AG09319 (cell line): Measurements from ENCODE around the gene CNGA1.

Source experiments
- DNase-seq: peaks from one replicate; pipeline ENCODE4 v3.0.0-alpha.2; 2010; ENCODE audit warnings: low read depth; ENCODE audit errors: extremely low read depth
- TF ChIP-seq, protein P1 (sequence below): IDR thresholded peaks from 2 replicates; pipeline ENCODE4 v1.5.1; 2011; ENCODE audit warnings: low read depth, mild to moderate bottlenecking, inconsistent platforms, low read length, moderate library complexity

The CNGA1 gene

DNA sequence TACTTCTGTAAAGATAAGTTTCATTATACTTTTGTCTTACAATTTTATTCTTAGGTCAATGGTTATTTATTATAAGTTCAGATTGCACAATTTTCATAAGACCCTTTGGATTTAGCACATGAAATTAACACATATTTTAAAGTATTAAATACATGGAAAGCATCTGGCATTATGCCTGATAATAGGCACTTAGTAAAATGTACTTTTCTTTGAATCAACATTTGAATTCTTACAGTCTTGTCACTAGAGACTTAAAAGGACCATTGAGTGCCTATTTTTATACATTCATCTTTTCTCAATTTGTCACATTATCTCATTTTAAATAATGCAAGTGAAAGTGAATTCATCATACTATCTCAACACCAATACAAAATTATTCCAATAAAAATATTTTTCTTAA lies 23.1 kb upstream of the CNGA1 start:
- TF ChIP-seq, protein P1, sequence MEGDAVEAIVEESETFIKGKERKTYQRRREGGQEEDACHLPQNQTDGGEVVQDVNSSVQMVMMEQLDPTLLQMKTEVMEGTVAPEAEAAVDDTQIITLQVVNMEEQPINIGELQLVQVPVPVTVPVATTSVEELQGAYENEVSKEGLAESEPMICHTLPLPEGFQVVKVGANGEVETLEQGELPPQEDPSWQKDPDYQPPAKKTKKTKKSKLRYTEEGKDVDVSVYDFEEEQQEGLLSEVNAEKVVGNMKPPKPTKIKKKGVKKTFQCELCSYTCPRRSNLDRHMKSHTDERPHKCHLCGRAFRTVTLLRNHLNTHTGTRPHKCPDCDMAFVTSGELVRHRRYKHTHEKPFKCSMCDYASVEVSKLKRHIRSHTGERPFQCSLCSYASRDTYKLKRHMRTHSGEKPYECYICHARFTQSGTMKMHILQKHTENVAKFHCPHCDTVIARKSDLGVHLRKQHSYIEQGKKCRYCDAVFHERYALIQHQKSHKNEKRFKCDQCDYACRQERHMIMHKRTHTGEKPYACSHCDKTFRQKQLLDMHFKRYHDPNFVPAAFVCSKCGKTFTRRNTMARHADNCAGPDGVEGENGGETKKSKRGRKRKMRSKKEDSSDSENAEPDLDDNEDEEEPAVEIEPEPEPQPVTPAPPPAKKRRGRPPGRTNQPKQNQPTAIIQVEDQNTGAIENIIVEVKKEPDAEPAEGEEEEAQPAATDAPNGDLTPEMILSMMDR, result no peak
- DNase-seq, result no peak

DNA sequence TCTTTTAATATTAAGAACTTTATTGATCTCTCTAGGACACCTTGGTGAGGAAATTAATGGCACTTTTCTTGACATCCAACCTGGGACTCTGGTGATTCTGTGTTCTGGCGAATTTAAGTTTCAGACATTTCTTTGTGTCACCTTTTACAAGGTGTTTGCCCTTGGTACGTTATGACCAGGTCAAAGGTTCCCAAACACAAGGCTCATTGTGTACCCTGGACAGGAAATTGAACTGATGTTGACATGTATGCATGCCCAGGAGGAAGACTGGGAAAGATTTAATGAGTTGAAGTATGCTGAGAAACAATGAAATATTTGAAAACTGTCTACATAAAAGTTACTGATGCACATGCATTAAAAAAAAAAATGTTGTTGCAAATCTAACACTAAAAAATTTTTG lies 22.2 kb upstream of the CNGA1 start:
- TF ChIP-seq, protein P1, result no peak

DNA sequence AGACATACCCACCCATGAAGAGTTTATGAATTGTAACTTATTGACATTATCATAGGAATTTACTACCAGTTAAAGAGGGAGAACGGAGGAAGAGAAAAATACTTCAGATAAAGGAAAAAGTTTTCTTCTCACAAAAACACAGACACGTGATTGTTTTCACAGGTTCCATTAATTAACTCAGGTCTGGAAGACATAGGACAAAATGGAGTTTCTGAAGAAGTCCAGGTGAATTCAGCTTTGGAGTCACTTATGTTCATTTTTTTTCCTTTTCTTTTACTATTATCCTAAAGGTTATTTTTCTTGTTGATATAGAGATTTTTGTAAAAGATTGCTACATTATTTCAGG lies 20.6 kb upstream of the CNGA1 start:
- TF ChIP-seq, protein P1, result no peak
- no peak for DNase-seq

More for the DNA sequence above, 22.2 kb upstream of the CNGA1 start:
- DNase-seq, result no peak

DNA sequence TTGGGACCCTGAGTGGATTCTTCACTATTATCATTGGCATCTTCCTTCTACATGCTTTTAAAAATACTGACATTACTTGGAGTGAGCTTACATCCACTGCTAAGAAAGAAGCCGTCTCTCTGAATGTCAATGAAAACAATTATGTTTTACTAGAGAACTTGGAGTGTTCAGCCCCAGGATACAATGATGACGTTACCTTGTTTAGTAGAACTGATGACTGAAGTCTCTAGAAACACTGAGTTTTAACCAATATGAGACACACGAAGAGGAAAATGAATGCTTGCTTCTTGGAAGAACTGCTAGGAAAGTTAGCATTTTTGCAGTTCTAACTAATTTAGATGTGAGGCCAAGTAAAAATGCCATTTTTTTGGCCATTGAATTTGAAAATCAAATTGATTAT lies 19.5 kb upstream of the CNGA1 start:
- TF ChIP-seq, protein P1, result no peak
- no peak for DNase-seq

DNA sequence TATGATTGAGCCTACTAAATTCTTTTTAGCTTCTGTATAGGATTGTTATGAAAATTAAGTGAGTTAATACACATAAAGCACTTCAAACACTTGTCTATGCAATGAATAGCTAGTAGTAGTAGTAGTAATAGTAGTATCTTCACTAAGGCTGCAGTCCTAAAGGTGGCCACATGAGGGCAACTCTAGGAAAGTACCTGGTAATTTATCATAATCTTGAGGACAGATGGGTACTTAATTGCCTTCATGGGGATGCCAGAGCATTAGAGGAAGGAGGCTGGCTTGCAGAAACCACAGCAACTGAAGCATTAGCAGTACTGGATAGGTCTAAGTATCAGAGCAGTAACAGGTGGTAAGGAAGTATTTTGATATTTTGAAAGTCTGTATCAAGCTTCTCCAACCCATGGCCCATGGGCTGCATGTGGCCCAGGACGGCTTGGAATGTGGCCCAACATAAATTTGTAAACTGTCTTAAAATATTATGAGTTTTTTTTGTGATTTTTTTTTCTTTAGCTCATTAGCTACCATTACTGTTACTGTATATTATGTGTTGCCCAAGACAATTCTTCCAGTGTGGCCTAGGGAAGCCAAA lies 17.4 kb upstream of the CNGA1 start:
- no peak for DNase-seq
- TF ChIP-seq, protein P1, result peak; percentile 49

DNA sequence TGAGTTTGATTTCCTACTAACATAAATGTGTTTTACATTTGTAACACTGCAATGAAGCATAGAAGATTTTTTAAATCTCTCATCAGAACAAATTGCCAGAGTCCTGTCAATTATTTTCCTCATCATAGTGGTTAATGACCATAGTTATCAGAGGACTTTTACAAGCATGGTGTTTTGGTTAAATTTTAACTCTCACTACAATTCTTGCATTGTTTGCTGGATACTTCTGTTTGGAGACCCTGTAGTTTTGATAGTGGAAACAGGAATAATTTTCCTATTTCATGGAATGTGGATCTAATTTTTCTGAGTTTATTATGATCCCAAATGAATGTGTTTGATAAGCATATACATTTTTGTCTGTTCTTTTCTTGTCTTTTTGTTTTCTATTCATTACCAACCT lies 16.9 kb upstream of the CNGA1 start:
- DNase-seq, result no peak
- TF ChIP-seq, protein P1, result no peak

DNA sequence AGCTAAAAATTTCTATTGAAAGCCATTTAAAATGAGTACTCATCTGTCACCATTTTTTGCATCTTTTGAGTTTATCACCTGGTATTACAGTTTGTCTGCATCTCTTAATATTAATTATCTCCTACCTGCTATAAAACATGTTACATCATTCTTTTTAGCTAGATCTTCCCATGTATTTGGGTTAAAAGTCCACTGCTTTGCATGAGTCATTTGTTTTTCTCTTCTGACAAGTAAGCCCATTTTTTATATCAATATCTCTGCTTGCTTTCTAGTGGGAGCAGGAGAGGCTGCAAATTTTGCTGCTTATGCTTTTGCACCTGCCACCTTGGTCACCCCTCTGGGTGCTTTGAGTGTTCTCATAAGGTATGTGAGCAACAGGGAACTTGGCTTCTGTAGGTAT lies 16.2 kb upstream of the CNGA1 start:
- TF ChIP-seq, protein P1, result no peak
- no peak for DNase-seq
